CD14-positive monocyte (primary cell): Measurements from ENCODE around the gene CDC14B. TPM values are rescaled to one million over a fixed set of nuclear protein-coding genes. Genes with fewer than 3 reads are reported as not detected.

Experiments
- DNase-seq, 3 donors: peaks; one replicate each; pipeline ENCODE4 v3.0.0-alpha.2; 2011 to 2022
- H2AFZ ChIP-seq: 2 replicates; pipeline ENCODE4 v1.6.0; 2012; ENCODE audit warnings: mild to moderate bottlenecking, low read depth, low read length, inconsistent platforms; ENCODE audit not compliant: insufficient read depth, poor library complexity, severe bottlenecking
- H3K27ac ChIP-seq, 2 donors: 1 replicate in 1 of 2; 2 replicates in 1 of 2; pipeline ENCODE4 v1.5.1; 2012 to 2013; ENCODE audit warnings: low read length in 2 of 2, control low read depth in 1 of 2, inconsistent platforms in 1 of 2, low read depth in 1 of 2, mild to moderate bottlenecking in 1 of 2
- H3K27me3 ChIP-seq, 2 donors: one replicate each; pipeline versions ENCODE4 v1.6.0 to v1.6.1; 2011 to 2013; ENCODE audit warnings: low read length in 2 of 2; ENCODE audit not compliant: control insufficient read depth in 2 of 2, insufficient read depth in 2 of 2
- H3K36me3 ChIP-seq, 2 donors: replicated peaks in 1 of 2; 1 replicate in 1 of 2; 2 replicates in 1 of 2; pipeline versions ENCODE4 v1.5.1 to v1.6.1; 2012 to 2013; ENCODE audit warnings: low read length in 2 of 2, control low read depth in 1 of 2, inconsistent platforms in 1 of 2, mild to moderate bottlenecking in 1 of 2; ENCODE audit not compliant: insufficient read depth in 2 of 2, control insufficient read depth in 1 of 2
- H3K4me1 ChIP-seq, 2 donors: 1 replicate in 1 of 2; 2 replicates in 1 of 2; pipeline versions ENCODE4 v1.5.1 to v1.6.1; 2012 to 2013; ENCODE audit warnings: low read length in 2 of 2, control low read depth in 1 of 2, inconsistent platforms in 1 of 2, mild to moderate bottlenecking in 1 of 2, moderate library complexity in 1 of 2; ENCODE audit not compliant: insufficient read depth in 2 of 2, control insufficient read depth in 1 of 2
- H3K4me2 ChIP-seq: replicated peaks from 2 replicates; pipeline ENCODE3; 2012; ENCODE audit warnings: low read length, moderate library complexity, mild to moderate bottlenecking; ENCODE audit not compliant: poor library complexity, severe bottlenecking; ENCODE audit errors: extremely low read depth
- H3K4me3 ChIP-seq, 3 experiments: fragments of 200-600 bp in 1 of 3; sonication (generic) in 1 of 3; replicated peaks in 1 of 3; 1 replicate in 2 of 3; 2 replicates in 1 of 3; pipeline ENCODE4 v1.5.1; 2011 to 2013; ENCODE audit warnings: low read length in 3 of 3, mild to moderate bottlenecking in 3 of 3, control low read depth in 2 of 3, low read depth in 2 of 3, inconsistent platforms in 1 of 3, moderate library complexity in 1 of 3
- H3K79me2 ChIP-seq: 2 replicates; pipeline ENCODE4 v1.6.0; 2012; ENCODE audit warnings: mild to moderate bottlenecking, control low read depth, inconsistent platforms, low read length, moderate library complexity; ENCODE audit not compliant: insufficient read depth
- H3K9ac ChIP-seq: 2 replicates; pipeline ENCODE4 v1.6.0; 2017; ENCODE audit warnings: low read length, mild to moderate bottlenecking; ENCODE audit not compliant: insufficient read depth, poor library complexity, severe bottlenecking
- H3K9me3 ChIP-seq, 2 donors: replicated peaks in 1 of 2; 1 replicate in 1 of 2; 2 replicates in 1 of 2; pipeline versions ENCODE4 v1.5.1 to v1.6.1; 2012 to 2013; ENCODE audit warnings: low read length in 2 of 2, control low read depth in 1 of 2; ENCODE audit not compliant: control insufficient read depth in 1 of 2, insufficient read depth in 1 of 2
- H4K20me1 ChIP-seq: 2 replicates; pipeline ENCODE4 v1.6.0; 2012; ENCODE audit warnings: mild to moderate bottlenecking, low read length, control low read depth, moderate library complexity; ENCODE audit not compliant: insufficient read depth
- H3K27ac Mint-ChIP-seq, 7 donors: one replicate each; pipeline ENCODE4 v1.8.0; 2020; ENCODE audit warnings: mild to moderate bottlenecking in 7 of 7, mixed read lengths in 7 of 7, moderate library complexity in 6 of 7, inconsistent platforms in 2 of 7
- H3K27me3 Mint-ChIP-seq, 3 donors: one replicate each; pipeline ENCODE4 v1.8.0; 2021 to 2022; ENCODE audit warnings: low read depth in 3 of 3, mild to moderate bottlenecking in 3 of 3, mixed read lengths in 3 of 3, moderate library complexity in 3 of 3, inconsistent platforms in 1 of 3
- H3K36me3 Mint-ChIP-seq, 2 donors: one replicate each; pipeline ENCODE4 v1.8.0; 2020; ENCODE audit warnings: mixed read lengths in 2 of 2, inconsistent platforms in 1 of 2, mild to moderate bottlenecking in 1 of 2
- H3K4me1 Mint-ChIP-seq: one replicate; pipeline ENCODE4 v1.8.0; 2020; ENCODE audit warnings: mild to moderate bottlenecking, mixed read lengths
- H3K4me3 Mint-ChIP-seq, 2 donors: one replicate each; pipeline ENCODE4 v1.8.0; 2020; ENCODE audit warnings: mild to moderate bottlenecking in 2 of 2, mixed read lengths in 2 of 2, moderate library complexity in 1 of 2
- H3K9me3 Mint-ChIP-seq, 7 donors: one replicate each; pipeline ENCODE4 v1.8.0; 2020 to 2022; ENCODE audit warnings: mixed read lengths in 7 of 7, mild to moderate bottlenecking in 6 of 7, moderate library complexity in 6 of 7, inconsistent platforms in 2 of 7
- WGBS: methylation state at CpG from one replicate; pipeline ENCODE4 v1.1.5; 2013; ENCODE audit warnings: missing lambda C conversion rate; ENCODE audit not compliant: insufficient coverage; 5-methylcytosine and 5-hydroxymethylcytosine counted together
- intact Hi-C, 2 donors: fragments of 100-400 bp; cut with micrococcal nuclease; formaldehyde crosslinking; loops; one replicate each; pipeline versions ENCODE4 v1.15.0 to v1.15.1; 2023
- polyA plus RNA-seq, 3 donors: library from polyadenylated mRNA; depleted of rRNA in 1 of 3; unstranded in 2 of 3; stranded (reverse) in 1 of 3; fragments of 300-500 nt in 2 of 3; fragments of >200 nt in 1 of 3; fragmentation: Illumina TruSeq in 2 of 3; gene quantifications; 1 replicate in 2 of 3; 2 replicates in 1 of 3; pipeline ENCODE4 v1.2.3, GENCODE V29; 2012 to 2021
- TF ChIP-seq, protein P1 (sequence below): fragments of 200-600 bp; IDR thresholded peaks from one replicate; pipeline ENCODE4 v1.8.0; 2022; ENCODE audit warnings: antibody characterized with exemption, mild to moderate bottlenecking

Gene CDC14B
- polyA plus RNA-seq, 3 donors, result 0.03 to 0.47 (median 0.44) TPM

- H3K79me2 ChIP-seq, result no peaks in the 10 kb centered on the region
- no peak overlapping the region for H3K4me2 ChIP-seq
- no peaks in the 10 kb centered on the region for H3K4me1 ChIP-seq
- DNase-seq, result no peak
- no peaks in the 10 kb centered on the region for H4K20me1 ChIP-seq
- no peaks in the 10 kb centered on the region for H3K27me3 ChIP-seq
- no peak overlapping the region for H3K4me3 ChIP-seq
- no peaks in the 10 kb centered on the region for H3K9me3 ChIP-seq
- Mint-ChIP-seq H3K4me1 (no peaks in the 10 kb centered on the region), H3K9me3 (no peaks in the 10 kb centered on the region), H3K4me3 (no peak overlapping the region), H3K27me3 (peaks cover 1 to 11% (median 2%) of the 10 kb centered on the region in 3 donors), H3K36me3 (no peaks in the 10 kb centered on the region), H3K27ac (no peak overlapping the region)
- TF ChIP-seq, protein P1, sequence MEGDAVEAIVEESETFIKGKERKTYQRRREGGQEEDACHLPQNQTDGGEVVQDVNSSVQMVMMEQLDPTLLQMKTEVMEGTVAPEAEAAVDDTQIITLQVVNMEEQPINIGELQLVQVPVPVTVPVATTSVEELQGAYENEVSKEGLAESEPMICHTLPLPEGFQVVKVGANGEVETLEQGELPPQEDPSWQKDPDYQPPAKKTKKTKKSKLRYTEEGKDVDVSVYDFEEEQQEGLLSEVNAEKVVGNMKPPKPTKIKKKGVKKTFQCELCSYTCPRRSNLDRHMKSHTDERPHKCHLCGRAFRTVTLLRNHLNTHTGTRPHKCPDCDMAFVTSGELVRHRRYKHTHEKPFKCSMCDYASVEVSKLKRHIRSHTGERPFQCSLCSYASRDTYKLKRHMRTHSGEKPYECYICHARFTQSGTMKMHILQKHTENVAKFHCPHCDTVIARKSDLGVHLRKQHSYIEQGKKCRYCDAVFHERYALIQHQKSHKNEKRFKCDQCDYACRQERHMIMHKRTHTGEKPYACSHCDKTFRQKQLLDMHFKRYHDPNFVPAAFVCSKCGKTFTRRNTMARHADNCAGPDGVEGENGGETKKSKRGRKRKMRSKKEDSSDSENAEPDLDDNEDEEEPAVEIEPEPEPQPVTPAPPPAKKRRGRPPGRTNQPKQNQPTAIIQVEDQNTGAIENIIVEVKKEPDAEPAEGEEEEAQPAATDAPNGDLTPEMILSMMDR, result no peak
- intact Hi-C loops, result no loop called here
- H2AFZ ChIP-seq, result no peak overlapping the region
- no peaks in the 10 kb centered on the region for H3K36me3 ChIP-seq
- no peak overlapping the region for H3K27ac ChIP-seq
- no peak overlapping the region for H3K9ac ChIP-seq
- WGBS, result 96% methylated on average over 7 of the region's 8 CpGs
Measured at GRCh38 chr9:96461336-96461735, 158.3 kb downstream of the CDC14B start.

DNA sequence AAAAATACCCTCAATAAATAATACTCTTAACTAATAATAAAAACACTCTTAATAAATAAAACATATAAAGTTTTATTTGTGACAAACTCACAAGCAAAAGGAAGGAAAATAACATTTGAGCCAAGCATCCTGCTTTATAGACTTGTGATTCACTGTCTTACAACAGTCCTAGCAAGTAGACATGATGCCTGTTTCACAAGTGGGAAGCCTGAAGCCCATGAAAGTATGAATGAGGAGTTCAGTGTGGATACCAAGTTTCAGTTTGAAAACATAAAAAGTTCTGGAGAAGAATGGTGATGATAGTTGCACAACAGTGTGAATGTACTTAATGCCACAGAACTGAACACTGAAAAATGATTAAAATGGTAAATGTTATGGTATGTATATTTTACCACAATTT is 158.8 kb downstream of the CDC14B start:
- Histone ChIP-seq H3K4me1 (no peaks in the 10 kb centered on the region), H3K4me3 (no peak overlapping the region), H3K27ac (no peak overlapping the region), H3K4me2 (no peak overlapping the region), H4K20me1 (no peaks in the 10 kb centered on the region), H3K36me3 (no peaks in the 10 kb centered on the region), H3K9me3 (no peaks in the 10 kb centered on the region), H3K9ac (no peak overlapping the region), H3K27me3 (no peaks in the 10 kb centered on the region), H3K79me2 (no peaks in the 10 kb centered on the region), H2AFZ (no peak overlapping the region)
- TF ChIP-seq, protein P1, result no peak
- H3K27ac Mint-ChIP-seq, result no peak overlapping the region
- no peaks in the 10 kb centered on the region for H3K4me1 Mint-ChIP-seq
- peaks cover 2 to 12% (median 2%) of the 10 kb centered on the region in 3 donors for H3K27me3 Mint-ChIP-seq
- no peaks in the 10 kb centered on the region for H3K9me3 Mint-ChIP-seq
- no peaks in the 10 kb centered on the region for H3K36me3 Mint-ChIP-seq
- intact Hi-C loops, result no loop called here
- H3K4me3 Mint-ChIP-seq, result no peak overlapping the region
- no peak for DNase-seq
